Neutrophil (primary cell): ENCODE data around the gene WDR74.

ENCODE experiments used
- H3K27ac ChIP-seq: fragments of 200-600 bp; sonication (generic); 2 replicates; pipeline ENCODE4 v1.5.1; 2016; ENCODE audit warnings: mild to moderate bottlenecking, moderate library complexity
- H3K27me3 ChIP-seq: fragments of 200-600 bp; sonication (generic); 2 replicates; pipeline ENCODE4 v1.6.0; 2016; ENCODE audit warnings: mild to moderate bottlenecking
- H3K36me3 ChIP-seq: fragments of 200-600 bp; sonication (generic); 2 replicates; pipeline ENCODE4 v1.5.1; 2017
- H3K4me1 ChIP-seq, 2 experiments: fragments of 200-600 bp in 1 of 2; sonication (generic) in 1 of 2; 1 replicate in 1 of 2; 2 replicates in 1 of 2; pipeline versions ENCODE4 v1.5.1 to v1.6.1; 2013 to 2016; ENCODE audit warnings: low read depth in 1 of 2, low read length in 1 of 2, mild to moderate bottlenecking in 1 of 2, moderate library complexity in 1 of 2; ENCODE audit not compliant: control insufficient read depth in 1 of 2, insufficient read depth in 1 of 2
- H3K4me3 ChIP-seq, 2 experiments: fragments of 200-600 bp in 1 of 2; sonication (generic) in 1 of 2; 1 replicate in 1 of 2; 2 replicates in 1 of 2; pipeline ENCODE4 v1.5.1; 2013 to 2016; ENCODE audit warnings: low read depth in 1 of 2, low read length in 1 of 2, mild to moderate bottlenecking in 1 of 2, moderate library complexity in 1 of 2
- H3K9me3 ChIP-seq: fragments of 200-600 bp; sonication (generic); 2 replicates; pipeline ENCODE4 v1.5.1; 2016
- TF ChIP-seq, protein P1 (sequence below): fragments of 200-600 bp; sonication (generic); IDR thresholded peaks from 2 replicates; pipeline ENCODE4 v1.5.1; 2016; ENCODE audit warnings: antibody characterized with exemption

The WDR74 gene

DNA sequence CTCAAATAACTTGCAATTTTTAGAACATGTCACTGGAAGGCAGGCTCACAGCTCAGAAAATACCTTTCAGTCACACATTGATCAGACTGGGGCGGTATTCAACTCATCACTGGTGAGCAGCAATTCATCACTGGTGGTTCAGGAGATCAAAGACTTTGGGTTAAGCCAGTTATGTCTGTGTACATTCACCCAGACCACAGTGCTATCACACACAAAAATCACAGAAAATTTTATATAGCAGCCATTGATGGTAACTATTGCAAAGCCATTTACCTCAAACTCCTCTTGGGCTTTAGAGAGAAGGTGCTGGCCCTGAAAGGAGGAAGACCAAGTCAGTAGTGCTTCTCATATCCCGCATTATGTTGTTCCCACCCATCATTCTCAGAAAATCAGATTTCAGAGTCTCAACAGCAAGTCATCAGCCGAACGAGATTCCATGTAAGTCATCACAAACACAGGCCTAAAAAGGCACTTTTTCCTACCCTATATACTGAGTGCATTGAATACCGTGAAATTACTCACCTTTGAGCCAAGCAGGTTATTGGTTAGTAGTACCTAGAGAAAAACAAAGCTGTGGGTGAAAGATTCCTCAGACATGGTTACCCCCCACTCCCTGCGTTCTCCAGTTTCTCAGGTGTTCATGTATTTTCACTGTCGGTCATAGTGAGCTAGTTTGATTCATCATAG, 14.0 kb upstream of the WDR74 start:
- H3K27ac ChIP-seq, result no peak overlapping the region
- H3K4me3 ChIP-seq, result no peak overlapping the region
- H3K4me1 ChIP-seq, result peaks cover 26 to 34% of the 10 kb centered on the region in 2 experiments
- TF ChIP-seq, protein P1, sequence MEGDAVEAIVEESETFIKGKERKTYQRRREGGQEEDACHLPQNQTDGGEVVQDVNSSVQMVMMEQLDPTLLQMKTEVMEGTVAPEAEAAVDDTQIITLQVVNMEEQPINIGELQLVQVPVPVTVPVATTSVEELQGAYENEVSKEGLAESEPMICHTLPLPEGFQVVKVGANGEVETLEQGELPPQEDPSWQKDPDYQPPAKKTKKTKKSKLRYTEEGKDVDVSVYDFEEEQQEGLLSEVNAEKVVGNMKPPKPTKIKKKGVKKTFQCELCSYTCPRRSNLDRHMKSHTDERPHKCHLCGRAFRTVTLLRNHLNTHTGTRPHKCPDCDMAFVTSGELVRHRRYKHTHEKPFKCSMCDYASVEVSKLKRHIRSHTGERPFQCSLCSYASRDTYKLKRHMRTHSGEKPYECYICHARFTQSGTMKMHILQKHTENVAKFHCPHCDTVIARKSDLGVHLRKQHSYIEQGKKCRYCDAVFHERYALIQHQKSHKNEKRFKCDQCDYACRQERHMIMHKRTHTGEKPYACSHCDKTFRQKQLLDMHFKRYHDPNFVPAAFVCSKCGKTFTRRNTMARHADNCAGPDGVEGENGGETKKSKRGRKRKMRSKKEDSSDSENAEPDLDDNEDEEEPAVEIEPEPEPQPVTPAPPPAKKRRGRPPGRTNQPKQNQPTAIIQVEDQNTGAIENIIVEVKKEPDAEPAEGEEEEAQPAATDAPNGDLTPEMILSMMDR, result no peak
- no peaks in the 10 kb centered on the region for H3K27me3 ChIP-seq
- peaks cover 7% of the 10 kb centered on the region for H3K36me3 ChIP-seq
- H3K9me3 ChIP-seq, result no peaks in the 10 kb centered on the region

DNA sequence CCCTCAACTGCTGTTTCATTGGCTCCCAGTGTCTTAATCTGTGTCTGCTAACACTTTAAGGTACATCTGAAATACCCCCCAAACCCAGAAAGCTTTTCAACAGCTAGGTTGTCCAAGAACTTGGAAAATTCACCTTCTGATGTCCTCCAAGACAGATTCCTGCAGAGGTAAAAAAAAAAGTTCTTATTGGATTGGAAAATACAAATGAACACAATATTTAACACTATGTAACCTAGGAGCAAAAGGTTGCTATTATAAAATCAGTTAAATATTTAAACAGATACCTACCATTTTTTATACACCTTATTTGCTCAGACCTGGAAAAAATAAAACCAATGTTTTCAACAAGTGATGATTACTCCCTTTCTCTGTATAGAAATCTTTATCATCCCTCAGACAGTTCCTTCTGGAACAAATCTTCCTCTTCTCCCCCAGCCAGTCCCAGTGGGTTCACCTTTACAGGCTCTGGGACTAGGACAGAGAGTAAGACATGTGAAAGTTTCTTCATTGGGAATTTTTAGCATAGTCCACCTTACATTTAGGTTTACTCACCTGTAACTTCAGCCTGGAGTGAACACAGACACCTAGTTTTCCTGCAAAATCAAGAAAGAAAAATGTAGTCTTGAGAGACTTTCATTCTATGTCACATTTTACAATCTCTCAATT, 13.3 kb upstream of the WDR74 start:
- no peaks in the 10 kb centered on the region for H3K27me3 ChIP-seq
- no peak overlapping the region for H3K4me3 ChIP-seq
- H3K27ac ChIP-seq, result peak overlapping the region; percentile 33
- peaks cover 7% of the 10 kb centered on the region for H3K36me3 ChIP-seq
- TF ChIP-seq, protein P1, result no peak
- no peaks in the 10 kb centered on the region for H3K9me3 ChIP-seq
- peaks cover 26 to 34% of the 10 kb centered on the region in 2 experiments for H3K4me1 ChIP-seq

DNA sequence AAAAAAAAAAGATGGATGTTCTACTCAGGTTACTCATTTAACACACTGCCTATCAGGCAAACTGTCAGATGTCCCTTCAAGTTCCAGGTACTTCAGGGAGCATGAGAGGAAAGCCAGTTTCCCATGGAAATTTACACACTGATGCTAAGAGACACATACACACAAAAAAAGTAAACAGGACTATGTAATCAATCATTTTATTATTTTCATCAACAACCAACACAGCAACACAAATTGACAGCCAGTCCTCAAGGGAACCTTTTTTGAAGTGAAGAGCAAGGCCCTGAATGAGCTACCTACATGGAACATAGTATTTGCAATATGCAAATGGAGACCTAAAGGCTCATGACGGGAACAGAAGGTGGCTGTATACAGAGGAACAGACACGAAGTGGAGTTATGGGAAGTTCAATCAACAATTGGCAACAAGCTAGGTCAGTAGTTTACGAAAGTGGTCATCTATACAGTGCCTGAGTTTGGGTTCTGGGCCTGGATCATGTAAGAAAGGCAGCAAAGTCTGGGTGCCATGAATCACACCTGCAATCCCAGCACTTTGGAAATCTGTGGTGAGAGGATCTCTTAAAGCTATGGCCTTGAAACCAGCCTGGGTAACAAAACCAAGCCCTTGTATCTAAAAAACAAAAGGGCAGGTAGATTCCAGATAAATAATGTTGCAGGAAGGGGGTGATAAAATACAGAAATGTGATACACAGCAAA, 12.6 kb upstream of the WDR74 start:
- TF ChIP-seq, protein P1, result no peak
- H3K9me3 ChIP-seq, result no peaks in the 10 kb centered on the region
- peak overlapping the region; percentile 33 for H3K27ac ChIP-seq
- H3K4me3 ChIP-seq, result no peak overlapping the region
- peaks cover 7% of the 10 kb centered on the region for H3K36me3 ChIP-seq
- no peaks in the 10 kb centered on the region for H3K27me3 ChIP-seq
- H3K4me1 ChIP-seq, result peaks cover 25 to 34% of the 10 kb centered on the region in 2 experiments

DNA sequence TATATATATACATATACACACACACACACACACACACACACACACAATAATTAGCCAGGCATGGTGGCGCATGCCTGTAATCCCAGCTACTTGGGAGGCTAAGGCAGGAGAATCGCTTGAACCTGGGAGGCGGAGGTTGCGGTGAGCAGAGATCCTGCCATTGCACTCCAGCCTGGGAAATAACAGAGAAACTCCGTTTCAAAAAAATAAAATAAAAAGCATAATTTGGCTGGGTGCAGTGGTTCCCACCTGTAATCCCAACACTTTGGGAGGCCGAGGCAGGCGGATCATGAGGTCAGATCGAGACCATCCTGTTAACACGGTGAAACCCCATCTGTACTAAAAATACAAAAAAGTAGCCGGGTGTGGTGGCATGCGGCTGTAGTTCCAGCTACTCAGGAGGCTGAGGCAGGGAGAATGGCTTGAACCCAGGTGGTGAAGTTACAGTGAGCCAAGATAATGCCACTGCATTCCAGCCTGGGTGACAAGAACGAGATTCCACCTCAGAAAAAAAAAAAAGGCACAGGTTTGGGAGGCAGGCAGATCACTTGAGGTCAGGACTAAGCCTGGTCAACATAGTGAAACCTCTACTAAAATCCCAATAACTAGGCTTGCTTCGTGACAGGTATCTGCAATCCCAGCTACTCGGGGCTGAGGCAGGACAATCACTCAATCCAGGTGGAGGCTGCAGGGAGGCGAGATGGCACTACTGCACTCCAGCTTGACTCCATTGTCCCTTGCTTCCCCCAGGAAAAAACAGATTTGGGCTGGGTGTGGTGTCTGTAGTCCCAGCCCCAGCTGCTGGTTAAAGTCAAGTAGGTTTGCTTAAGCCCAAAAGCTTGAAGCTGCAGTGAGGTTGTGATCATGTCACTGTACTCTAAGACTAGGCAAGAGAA, 11.8 kb upstream of the WDR74 start:
- H3K9me3 ChIP-seq, result no peaks in the 10 kb centered on the region
- H3K4me1 ChIP-seq, result peaks cover 17 to 26% of the 10 kb centered on the region in 2 experiments
- TF ChIP-seq, protein P1, result no peak
- H3K4me3 ChIP-seq, result no peak overlapping the region
- no peaks in the 10 kb centered on the region for H3K27me3 ChIP-seq
- peaks cover 7% of the 10 kb centered on the region for H3K36me3 ChIP-seq
- H3K27ac ChIP-seq, result no peak overlapping the region

DNA sequence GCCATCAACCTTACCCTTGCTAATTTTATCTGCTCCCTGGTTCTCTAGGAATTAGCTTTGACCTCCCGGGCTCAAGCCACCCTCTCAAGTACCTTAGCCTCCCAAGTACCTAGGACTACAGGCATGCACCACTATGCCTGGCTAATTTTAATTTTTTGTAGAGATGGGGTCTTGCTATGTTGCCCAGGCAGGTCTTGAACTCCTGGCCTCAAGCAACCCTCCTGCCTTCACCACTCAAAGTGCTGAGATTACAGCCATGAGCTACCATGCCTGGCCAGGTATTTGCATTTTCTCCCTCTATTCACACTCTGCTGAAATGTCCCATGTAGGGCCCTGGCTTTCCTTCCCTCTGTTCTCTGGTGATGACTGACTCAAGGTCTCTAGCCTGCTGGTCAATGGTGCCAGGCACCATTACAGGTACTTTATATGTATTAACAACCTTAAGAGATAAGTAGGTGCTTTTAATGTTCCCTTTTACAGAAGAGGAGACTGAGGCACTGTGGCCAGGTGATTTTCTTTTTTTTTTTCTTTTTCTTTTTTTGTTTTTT, 8.5 kb upstream of the WDR74 start:
- Histone ChIP-seq H3K4me1 (peaks cover under 1% of the 10 kb centered on the region in 2 experiments), H3K27me3 (no peaks in the 10 kb centered on the region), H3K27ac (no peak overlapping the region), H3K36me3 (peaks cover 7% of the 10 kb centered on the region), H3K9me3 (no peaks in the 10 kb centered on the region), H3K4me3 (no peak overlapping the region)
- TF ChIP-seq, protein P1, result no peak
